Naive thymus-derived CD8-positive, alpha-beta T cell (primary cell): Measurements from ENCODE around the gene PARP15. TPM values are rescaled to one million over a fixed set of nuclear protein-coding genes. Genes with fewer than 3 reads are reported as not detected.
A peak's percentile ranks its signal among the peaks of the same experiment; 100 is the strongest.

ENCODE experiments used
- ATAC-seq, 2 donors: fragments of 150-1000 bp; cut with Tn5 transposase in 1 of 2; sonication (Bioruptor Pico), chemical (Tn5 transposase) in 1 of 2; 1 replicate in 1 of 2; 2 replicates in 1 of 2; pipeline ENCODE4 v1.10.0; 2021; ENCODE audit warnings: mild to moderate bottlenecking in 2 of 2, moderate library complexity in 2 of 2
- POLR2A ChIA-PET: fragments of 350-600 bp; sonication (Branson Sonifier 250); formaldehyde crosslinking; loops from one replicate; lab custom pipeline; 2021; ENCODE audit warnings: antibody characterized with exemption; lab: Charles Lee
- DNase-seq, 10 donors: peaks; one replicate each; pipeline versions ENCODE4 v3.0.0 to v3.0.0-alpha.2; 2020 to 2022
- H3K27ac Mint-ChIP-seq, 10 donors: one replicate each; pipeline ENCODE4 v1.8.0; 2020 to 2022; ENCODE audit warnings: mild to moderate bottlenecking in 10 of 10, mixed read lengths in 10 of 10, moderate library complexity in 4 of 10, inconsistent platforms in 1 of 10
- H3K27me3 Mint-ChIP-seq, 5 donors: one replicate each; pipeline ENCODE4 v1.8.0; 2021 to 2022; ENCODE audit warnings: mixed read lengths in 5 of 5
- H3K36me3 Mint-ChIP-seq, 3 donors: one replicate each; pipeline ENCODE4 v1.8.0; 2020 to 2022; ENCODE audit warnings: mixed read lengths in 3 of 3, mild to moderate bottlenecking in 2 of 3, inconsistent platforms in 1 of 3
- H3K4me1 Mint-ChIP-seq, 4 donors: one replicate each; pipeline ENCODE4 v1.8.0; 2021 to 2022; ENCODE audit warnings: mixed read lengths in 4 of 4
- H3K4me3 Mint-ChIP-seq, 10 donors: one replicate each; pipeline ENCODE4 v1.8.0; 2020 to 2022; ENCODE audit warnings: mild to moderate bottlenecking in 10 of 10, mixed read lengths in 10 of 10, moderate library complexity in 6 of 10, inconsistent platforms in 1 of 10
- H3K9me3 Mint-ChIP-seq, 9 donors: one replicate each; pipeline ENCODE4 v1.8.0; 2020 to 2022; ENCODE audit warnings: mixed read lengths in 9 of 9, mild to moderate bottlenecking in 3 of 9, inconsistent platforms in 1 of 9, moderate library complexity in 1 of 9
- polyA plus RNA-seq, 3 donors: library from polyadenylated mRNA; unstranded; fragments of 300-500 nt; fragmentation: Illumina TruSeq; gene quantifications; one replicate each; pipeline ENCODE4 v1.2.3, GENCODE V29; 2021
- total RNA-seq, 8 experiments: library from RNA in 2 of 8; stranded (reverse) in 2 of 8; gene quantifications; one replicate each; pipeline ENCODE4 v1.2.3 and lab custom pipeline; 2021 to 2026

PARP15 gene
- total and polyA plus RNA-seq, 5 experiments from 2014 or later: 5.4 to 61.9 (median 8.4) TPM

GRCh38 chr3:122621112-122621511 is 43.7 kb downstream of the PARP15 start:
- no peak for ATAC-seq
- POLR2A ChIA-PET: no interaction called here
- Mint-ChIP-seq H3K27me3 (no peaks in the 10 kb centered on the region), H3K27ac (peak overlapping the region in 3 of 10 donors; percentile 10 to 68 (median 26)), H3K4me1 (peaks cover 0 to 29% (median 1%) of the 10 kb centered on the region in 4 donors), H3K9me3 (no peaks in the 10 kb centered on the region), H3K36me3 (peaks cover 7 to 80% (median 41%) of the 10 kb centered on the region in 3 donors), H3K4me3 (peak overlapping the region in 1 of 10 donors; percentile 34)
- DNase-seq: no peak

- H3K27me3 Mint-ChIP-seq: no peaks in the 10 kb centered on the region
Observed at GRCh38 chr3:122623031-122623829, 45.8 kb downstream of the PARP15 start.

GRCh38 chr3:122626515-122627180 is 49.2 kb downstream of the PARP15 start:
- no peaks in the 10 kb centered on the region for H3K9me3 Mint-ChIP-seq
- POLR2A ChIA-PET: no interaction called here
- no peaks in the 10 kb centered on the region for H3K27me3 Mint-ChIP-seq
- peak overlapping the region in 2 of 10 donors; percentile 5 to 17 for H3K27ac Mint-ChIP-seq
- H3K4me3 Mint-ChIP-seq: no peak overlapping the region
- H3K4me1 Mint-ChIP-seq: peaks cover 0 to 19% (median 2%) of the 10 kb centered on the region in 4 donors
- ATAC-seq (no peak), DNase-seq (no peak)
- H3K36me3 Mint-ChIP-seq: peaks cover 7 to 66% (median 33%) of the 10 kb centered on the region in 3 donors

More at GRCh38 chr3:122623031-122623829, 45.8 kb downstream of the PARP15 start:
- ATAC-seq: no peak
- POLR2A ChIA-PET: no interaction called here
- no peak for DNase-seq
- peaks cover 7 to 86% (median 38%) of the 10 kb centered on the region in 3 donors for H3K36me3 Mint-ChIP-seq
- H3K4me1 Mint-ChIP-seq: peaks cover 0 to 30% (median 2%) of the 10 kb centered on the region in 4 donors
- H3K27ac Mint-ChIP-seq: peak overlapping the region in 2 of 10 donors; percentile 6 to 60
- no peaks in the 10 kb centered on the region for H3K9me3 Mint-ChIP-seq
- no peak overlapping the region for H3K4me3 Mint-ChIP-seq

- Mint-ChIP-seq H3K9me3 (no peaks in the 10 kb centered on the region), H3K4me1 (peaks cover 0 to 12% (median 2%) of the 10 kb centered on the region in 4 donors), H3K36me3 (peaks cover 4 to 61% (median 27%) of the 10 kb centered on the region in 3 donors), H3K4me3 (no peak overlapping the region), H3K27me3 (no peaks in the 10 kb centered on the region), H3K27ac (no peak overlapping the region)
- DNase-seq (no peak), ATAC-seq (no peak)
- POLR2A ChIA-PET: no interaction called here
Observed at GRCh38 chr3:122627301-122627700, 49.9 kb downstream of the PARP15 start.

GRCh38 chr3:122628567-122628966 is 51.1 kb downstream of the PARP15 start:
- H3K27ac Mint-ChIP-seq: no peak overlapping the region
- H3K27me3 Mint-ChIP-seq: no peaks in the 10 kb centered on the region
- H3K36me3 Mint-ChIP-seq: peaks cover 0 to 52% (median 24%) of the 10 kb centered on the region in 3 donors
- POLR2A ChIA-PET: no interaction called here
- DNase-seq: no peak
- H3K9me3 Mint-ChIP-seq: no peaks in the 10 kb centered on the region
- H3K4me1 Mint-ChIP-seq: peaks cover 0 to 7% (median under 1%) of the 10 kb centered on the region in 4 donors
- H3K4me3 Mint-ChIP-seq: no peak overlapping the region
- no peak for ATAC-seq

GRCh38 chr3:122629763-122630162 is 52.3 kb downstream of the PARP15 start:
- peaks cover 0 to 52% (median 22%) of the 10 kb centered on the region in 3 donors for H3K36me3 Mint-ChIP-seq
- H3K4me3 Mint-ChIP-seq: no peak overlapping the region
- no peak overlapping the region for H3K27ac Mint-ChIP-seq
- ATAC-seq (no peak), DNase-seq (no peak)
- H3K4me1 Mint-ChIP-seq: peaks cover 0 to 8% (median under 1%) of the 10 kb centered on the region in 4 donors
- no peaks in the 10 kb centered on the region for H3K9me3 Mint-ChIP-seq
- H3K27me3 Mint-ChIP-seq: no peaks in the 10 kb centered on the region
- POLR2A ChIA-PET: interaction anchor here (1.2 kb wide), 1 partner anchor 50 kb away, joined by 5 read pairs; no protein-coding TSS in a partner anchor

GRCh38 chr3:122635789-122636188 is 58.3 kb downstream of the PARP15 start:
- no peaks in the 10 kb centered on the region for H3K9me3 Mint-ChIP-seq
- no peak overlapping the region for H3K27ac Mint-ChIP-seq
- peaks cover 0 to 4% (median 1%) of the 10 kb centered on the region in 4 donors for H3K4me1 Mint-ChIP-seq
- DNase-seq (no peak), ATAC-seq (no peak)
- H3K27me3 Mint-ChIP-seq: no peaks in the 10 kb centered on the region
- POLR2A ChIA-PET: no interaction called here
- H3K4me3 Mint-ChIP-seq: no peak overlapping the region
- H3K36me3 Mint-ChIP-seq: peaks cover 0 to 41% (median 24%) of the 10 kb centered on the region in 3 donors

GRCh38 chr3:122636697-122637096 is 59.2 kb downstream of the PARP15 start:
- Mint-ChIP-seq H3K9me3 (no peaks in the 10 kb centered on the region), H3K27ac (peak overlapping the region in 3 of 10 donors; percentile 6 to 29 (median 23)), H3K4me1 (peaks cover 0 to 7% (median 3%) of the 10 kb centered on the region in 4 donors), H3K27me3 (no peaks in the 10 kb centered on the region), H3K36me3 (peaks cover 0 to 40% (median 24%) of the 10 kb centered on the region in 3 donors), H3K4me3 (no peak overlapping the region)
- DNase-seq (no peak), ATAC-seq (no peak)
- POLR2A ChIA-PET: no interaction called here

- peaks cover 0 to 5% (median 0%) of the 10 kb centered on the region in 5 donors for H3K27me3 Mint-ChIP-seq
- H3K4me3 Mint-ChIP-seq: no peak overlapping the region
- ATAC-seq: no peak
- no peaks in the 10 kb centered on the region for H3K9me3 Mint-ChIP-seq
- H3K27ac Mint-ChIP-seq: peak overlapping the region in 1 of 10 donors; percentile 19
- POLR2A ChIA-PET: no interaction called here
- peaks cover 0 to 22% (median 18%) of the 10 kb centered on the region in 3 donors for H3K36me3 Mint-ChIP-seq
- no peak for DNase-seq
- H3K4me1 Mint-ChIP-seq: peaks cover 0 to 31% (median 30%) of the 10 kb centered on the region in 4 donors
Observed at GRCh38 chr3:122640437-122640999, 63.1 kb downstream of the PARP15 start.

GRCh38 chr3:122642935-122643334 is 65.5 kb downstream of the PARP15 start:
- peaks cover 0 to 46% (median 40%) of the 10 kb centered on the region in 4 donors for H3K4me1 Mint-ChIP-seq
- H3K27me3 Mint-ChIP-seq: peaks cover 0 to 10% (median 0%) of the 10 kb centered on the region in 5 donors
- peak overlapping the region in 1 of 10 donors; percentile 57 for H3K4me3 Mint-ChIP-seq
- H3K36me3 Mint-ChIP-seq: peaks cover 0 to 8% (median 5%) of the 10 kb centered on the region in 3 donors
- no peaks in the 10 kb centered on the region for H3K9me3 Mint-ChIP-seq
- peak overlapping the region in 3 of 10 donors; percentile 7 to 75 (median 29) for H3K27ac Mint-ChIP-seq
- ATAC-seq (no peak), DNase-seq (no peak)
- POLR2A ChIA-PET: no interaction called here

GRCh38 chr3:122646146-122646988 is 68.9 kb downstream of the PARP15 start:
- no peaks in the 10 kb centered on the region for H3K36me3 Mint-ChIP-seq
- no peak for ATAC-seq
- POLR2A ChIA-PET: no interaction called here
- peak overlapping the region in 4 of 10 donors; percentile 32 to 96 (median 95) for H3K27ac Mint-ChIP-seq
- peak overlapping the region in 3 of 10 donors; percentile 78 to 85 (median 83) for H3K4me3 Mint-ChIP-seq
- DNase-seq: no peak
- H3K9me3 Mint-ChIP-seq: no peaks in the 10 kb centered on the region
- H3K4me1 Mint-ChIP-seq: peaks cover 0 to 42% (median 39%) of the 10 kb centered on the region in 4 donors
- H3K27me3 Mint-ChIP-seq: peaks cover 0 to 14% (median 1%) of the 10 kb centered on the region in 5 donors
